B cell (primary cell): ENCODE measurements around the gene SDHAF2. TPM values are rescaled to one million over a fixed set of nuclear protein-coding genes. Genes with fewer than 3 reads are reported as not detected.

Experiments used
- ATAC-seq: fragments of 200-7000 bp; cut with Tn5 transposase; one replicate; pipeline ENCODE4 v1.10.0; 2021; ENCODE audit warnings: low read depth, mild to moderate bottlenecking, moderate number of reproducible peaks, moderate library complexity
- CTCF ChIA-PET: fragments of 350-600 bp; sonication (Branson Sonifier 250); formaldehyde crosslinking; loops from one replicate; lab custom pipeline; 2021; ENCODE audit warnings: antibody characterized with exemption, inconsistent platforms; lab: Charles Lee
- POLR2A ChIA-PET: fragments of 350-600 bp; sonication (Branson Sonifier 250); formaldehyde crosslinking; loops from one replicate; lab custom pipeline; 2021; ENCODE audit warnings: antibody characterized with exemption; lab: Charles Lee
- DNase-seq: peaks from one replicate; pipeline ENCODE4 v3.0.0; 2013
- H2AFZ ChIP-seq: 2 replicates; pipeline ENCODE4 v1.6.1; 2012; ENCODE audit warnings: mild to moderate bottlenecking, low read depth, low read length; ENCODE audit not compliant: insufficient read depth, poor library complexity, severe bottlenecking
- H3K27ac ChIP-seq, 2 donors: 1 replicate in 1 of 2; 2 replicates in 1 of 2; pipeline ENCODE4 v1.5.1; 2012 to 2013; ENCODE audit warnings: low read length in 2 of 2, mild to moderate bottlenecking in 2 of 2, moderate library complexity in 1 of 2
- H3K27me3 ChIP-seq, 4 experiments: fragments of 200-600 bp in 1 of 4; sonication (generic) in 1 of 4; replicated peaks in 1 of 4; 1 replicate in 2 of 4; 2 replicates in 2 of 4; pipeline versions ENCODE4 v1.6.1 to v1.7.0; 2013 to 2016; ENCODE audit warnings: low read length in 3 of 4, mild to moderate bottlenecking in 2 of 4, mixed read lengths in 1 of 4, moderate library complexity in 1 of 4; ENCODE audit not compliant: insufficient read depth in 4 of 4, control insufficient read depth in 3 of 4; ENCODE audit errors: control extremely low read depth in 1 of 4
- H3K36me3 ChIP-seq, 2 experiments: replicated peaks in 1 of 2; 1 replicate in 1 of 2; 2 replicates in 1 of 2; pipeline versions ENCODE4 v1.6.1 to v1.7.1; 2013; ENCODE audit warnings: low read length in 1 of 2; ENCODE audit not compliant: insufficient read depth in 2 of 2, control insufficient read depth in 1 of 2; ENCODE audit errors: control extremely low read depth in 1 of 2, extremely low read depth in 1 of 2
- H3K4me1 ChIP-seq, 2 donors: fragments of 200-600 bp in 1 of 2; sonication (generic) in 1 of 2; 1 replicate in 1 of 2; 2 replicates in 1 of 2; pipeline versions ENCODE4 v1.5.1 to v1.6.1; 2013 to 2017; ENCODE audit warnings: low read length in 2 of 2; ENCODE audit not compliant: control insufficient read depth in 2 of 2, insufficient read depth in 2 of 2
- H3K4me2 ChIP-seq: replicated peaks from 2 replicates; pipeline ENCODE3; 2012; ENCODE audit warnings: mild to moderate bottlenecking, low read depth, low read length; ENCODE audit not compliant: poor library complexity, severe bottlenecking
- H3K4me3 ChIP-seq, 5 experiments: fragments of 200-600 bp in 1 of 5; sonication (generic) in 1 of 5; 1 replicate in 3 of 5; 2 replicates in 2 of 5; pipeline versions ENCODE4 v1.5.1 to v1.7.0; 2011 to 2016; ENCODE audit warnings: low read length in 4 of 5, mild to moderate bottlenecking in 4 of 5, low read depth in 2 of 5, control low read depth in 1 of 5, moderate library complexity in 1 of 5; ENCODE audit not compliant: insufficient read depth in 1 of 5; ENCODE audit errors: control extremely low read depth in 1 of 5, extremely low read depth in 1 of 5
- H3K79me2 ChIP-seq: fragments of 200-600 bp; sonication (generic); one replicate; pipeline ENCODE4 v1.6.0; 2016; ENCODE audit warnings: low read length; ENCODE audit not compliant: control insufficient read depth, insufficient read depth
- H3K9ac ChIP-seq: fragments of 200-600 bp; sonication (generic); 2 replicates; pipeline ENCODE4 v1.6.1; 2017; ENCODE audit warnings: mild to moderate bottlenecking, low read length, moderate library complexity
- H3K9me3 ChIP-seq, 3 donors: one replicate each; pipeline versions ENCODE4 v1.6.1 to v1.7.1; 2013; ENCODE audit warnings: low read length in 2 of 3; ENCODE audit not compliant: control insufficient read depth in 2 of 3, insufficient read depth in 1 of 3; ENCODE audit errors: control extremely low read depth in 1 of 3
- H4K20me1 ChIP-seq: 2 replicates; pipeline ENCODE4 v1.6.0; 2012; ENCODE audit warnings: mild to moderate bottlenecking, low read length; ENCODE audit not compliant: insufficient read depth, control insufficient read depth, poor library complexity, severe bottlenecking
- H3K27ac Mint-ChIP-seq: one replicate; pipeline ENCODE4 v1.8.0; 2021; ENCODE audit warnings: mixed read lengths
- H3K27me3 Mint-ChIP-seq: one replicate; pipeline ENCODE4 v1.8.0; 2021; ENCODE audit warnings: mixed read lengths
- H3K4me1 Mint-ChIP-seq: one replicate; pipeline ENCODE4 v1.8.0; 2021; ENCODE audit warnings: mixed read lengths
- H3K4me3 Mint-ChIP-seq: one replicate; pipeline ENCODE4 v1.8.0; 2021; ENCODE audit warnings: mixed read lengths
- H3K9me3 Mint-ChIP-seq: one replicate; pipeline ENCODE4 v1.8.0; 2022; ENCODE audit warnings: mixed read lengths; ENCODE audit not compliant: insufficient read depth
- EZH2 ChIP-seq: IDR thresholded peaks from 2 replicates; pipeline ENCODE4 v1.6.1; 2012; ENCODE audit warnings: borderline replicate concordance, low read depth, mild to moderate bottlenecking, moderate library complexity, low read length; ENCODE audit not compliant: insufficient read depth, poor library complexity, severe bottlenecking
- WGBS: methylation state at CpG from one replicate; pipeline ENCODE4 v1.1.5; 2013; ENCODE audit warnings: missing lambda C conversion rate; ENCODE audit not compliant: insufficient coverage; 5-methylcytosine and 5-hydroxymethylcytosine counted together
- intact Hi-C: fragments of 100-400 bp; cut with micrococcal nuclease; formaldehyde crosslinking; loops from one replicate; pipeline ENCODE4 v1.10.0; 2022
- polyA plus RNA-seq: library from polyadenylated mRNA; depleted of rRNA; stranded (reverse); fragments of >200 nt; gene quantifications from 2 replicates; pipeline ENCODE4 v1.2.3, GENCODE V29; 2012
- total RNA-seq, 2 donors: library from RNA; stranded (reverse); fragments of 120-200 nt in 1 of 2; gene quantifications; 1 replicate in 1 of 2; 2 replicates in 1 of 2; pipeline versions ENCODE4 v1.2.3 to v1.2.4, GENCODE V29; 2013 to 2022
- TF ChIP-seq, protein P1 (sequence below): fragments of 200-600 bp; IDR thresholded peaks from one replicate; pipeline ENCODE4 v1.8.0; 2022; ENCODE audit warnings: antibody characterized with exemption, mild to moderate bottlenecking

Gene SDHAF2
- total and polyA plus RNA-seq, 2 donors (not counting 1 experiment from before 2014, with no cell fraction given) = 48.9 to 60.8 TPM

- no peak overlapping the region for H3K4me3 Mint-ChIP-seq
- no peaks in the 10 kb centered on the region for H3K4me1 Mint-ChIP-seq
- Histone ChIP-seq H4K20me1 (no peaks in the 10 kb centered on the region), H3K4me1 (no peaks in the 10 kb centered on the region), H3K27me3 (no peaks in the 10 kb centered on the region), H3K36me3 (peaks cover 7 to 63% of the 10 kb centered on the region in 2 experiments), H3K9me3 (no peaks in the 10 kb centered on the region), H3K27ac (peak overlapping the region in 1 of 2 donors; percentile 30), H3K4me2 (no peak overlapping the region), H3K79me2 (no peaks in the 10 kb centered on the region), H3K9ac (no peak overlapping the region), H3K4me3 (no peak overlapping the region), H2AFZ (no peak overlapping the region)
- TF ChIP-seq EZH2 = no peak
- TF ChIP-seq, protein P1, sequence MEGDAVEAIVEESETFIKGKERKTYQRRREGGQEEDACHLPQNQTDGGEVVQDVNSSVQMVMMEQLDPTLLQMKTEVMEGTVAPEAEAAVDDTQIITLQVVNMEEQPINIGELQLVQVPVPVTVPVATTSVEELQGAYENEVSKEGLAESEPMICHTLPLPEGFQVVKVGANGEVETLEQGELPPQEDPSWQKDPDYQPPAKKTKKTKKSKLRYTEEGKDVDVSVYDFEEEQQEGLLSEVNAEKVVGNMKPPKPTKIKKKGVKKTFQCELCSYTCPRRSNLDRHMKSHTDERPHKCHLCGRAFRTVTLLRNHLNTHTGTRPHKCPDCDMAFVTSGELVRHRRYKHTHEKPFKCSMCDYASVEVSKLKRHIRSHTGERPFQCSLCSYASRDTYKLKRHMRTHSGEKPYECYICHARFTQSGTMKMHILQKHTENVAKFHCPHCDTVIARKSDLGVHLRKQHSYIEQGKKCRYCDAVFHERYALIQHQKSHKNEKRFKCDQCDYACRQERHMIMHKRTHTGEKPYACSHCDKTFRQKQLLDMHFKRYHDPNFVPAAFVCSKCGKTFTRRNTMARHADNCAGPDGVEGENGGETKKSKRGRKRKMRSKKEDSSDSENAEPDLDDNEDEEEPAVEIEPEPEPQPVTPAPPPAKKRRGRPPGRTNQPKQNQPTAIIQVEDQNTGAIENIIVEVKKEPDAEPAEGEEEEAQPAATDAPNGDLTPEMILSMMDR = no peak
- H3K27me3 Mint-ChIP-seq = no peaks in the 10 kb centered on the region
- ChIA-PET CTCF (interaction anchor here (0.9 to 2.4 kb wide), 6 partner anchors 8 to 147 kb away, joined by 3 to 17 read pairs (median 6); no protein-coding TSS in a partner anchor), POLR2A (interaction anchor here (1.2 kb wide), 1 partner anchor 12 kb away, joined by 3 read pairs; no protein-coding TSS in a partner anchor)
- no peak overlapping the region for H3K27ac Mint-ChIP-seq
- H3K9me3 Mint-ChIP-seq = no peaks in the 10 kb centered on the region
- 100% methylated on average over 1 of the region's 2 CpGs for WGBS
- ATAC-seq (no peak), DNase-seq (no peak)
- intact Hi-C loops = no loop called here
Measured at GRCh38 chr11:61401573-61401972, 28.4 kb upstream of the SDHAF2 start.

GRCh38 chr11:61403658-61404057 lies 26.3 kb upstream of the SDHAF2 start:
- no peak overlapping the region for H3K9ac ChIP-seq
- H3K4me3 ChIP-seq = no peak overlapping the region
- peaks cover 8% of the 10 kb centered on the region for H4K20me1 ChIP-seq
- ChIA-PET POLR2A (interaction anchor here (0.5 kb wide), 1 partner anchor 99 kb away, joined by 3 read pairs; no protein-coding TSS in a partner anchor), CTCF (no interaction called here)
- no peak overlapping the region for H3K27ac ChIP-seq
- Mint-ChIP-seq H3K27ac (no peak overlapping the region), H3K9me3 (no peaks in the 10 kb centered on the region), H3K4me1 (no peaks in the 10 kb centered on the region), H3K27me3 (no peaks in the 10 kb centered on the region), H3K4me3 (no peak overlapping the region)
- H2AFZ ChIP-seq = no peak overlapping the region
- H3K4me2 ChIP-seq = no peak overlapping the region
- intact Hi-C loops = no loop called here
- no peaks in the 10 kb centered on the region for H3K9me3 ChIP-seq
- TF ChIP-seq EZH2 = no peak
- TF ChIP-seq, protein P1 = no peak
- WGBS = 100% methylated on average over 1 of the region's 1 CpG
- peaks cover 4 to 67% of the 10 kb centered on the region in 2 experiments for H3K36me3 ChIP-seq
- no peak for DNase-seq
- ATAC-seq = no peak
- no peaks in the 10 kb centered on the region for H3K4me1 ChIP-seq
- no peaks in the 10 kb centered on the region for H3K79me2 ChIP-seq
- no peaks in the 10 kb centered on the region for H3K27me3 ChIP-seq
